Activated naive CD8-positive, alpha-beta T cell treated with anti-CD3 and anti-CD28 coated beads, Interleukin-2, amount 50 U/mL, for 24 hours (primary cell): ENCODE data around the gene YBX2.

Source experiments
- ATAC-seq: fragments of 150-1000 bp; cut with Tn5 transposase; one replicate; pipeline ENCODE4 v1.10.0; 2021
- DNase-seq: peaks from one replicate; pipeline ENCODE4 v3.0.0; 2021
- H3K27ac Mint-ChIP-seq: one replicate; pipeline ENCODE4 v1.8.0; 2021; ENCODE audit warnings: mild to moderate bottlenecking, mixed read lengths
- H3K27me3 Mint-ChIP-seq: one replicate; pipeline ENCODE4 v1.8.0; 2021; ENCODE audit warnings: mixed read lengths
- H3K36me3 Mint-ChIP-seq: one replicate; pipeline ENCODE4 v1.8.0; 2021; ENCODE audit warnings: low read depth, mixed read lengths
- H3K4me1 Mint-ChIP-seq: one replicate; pipeline ENCODE4 v1.8.0; 2021; ENCODE audit warnings: mixed read lengths
- H3K4me3 Mint-ChIP-seq: one replicate; pipeline ENCODE4 v1.8.0; 2021; ENCODE audit warnings: mild to moderate bottlenecking, moderate library complexity, mixed read lengths
- H3K9me3 Mint-ChIP-seq: one replicate; pipeline ENCODE4 v1.8.0; 2021; ENCODE audit warnings: mixed read lengths

The YBX2 gene

GRCh38 chr17:7314719-7315569, 20.5 kb upstream of the YBX2 start, which contains the start of gene GPS2:
Gene GPS2, minus strand, starts transcription at chr17:7315360. Its CDS starts 308 bp downstream, at chr17:7315052.
- Mint-ChIP-seq H3K36me3 (peaks cover 50% of the 10 kb centered on the region), H3K4me1 (peaks cover 53% of the 10 kb centered on the region), H3K27ac (peak within 1 kb of the TSS; percentile 90), H3K9me3 (no peaks in the 10 kb centered on the region), H3K27me3 (no peaks in the 10 kb centered on the region), H3K4me3 (peak within 1 kb of the TSS; percentile 98)
- ATAC-seq (peak; percentile 78), DNase-seq (peak; percentile 96)

DNA sequence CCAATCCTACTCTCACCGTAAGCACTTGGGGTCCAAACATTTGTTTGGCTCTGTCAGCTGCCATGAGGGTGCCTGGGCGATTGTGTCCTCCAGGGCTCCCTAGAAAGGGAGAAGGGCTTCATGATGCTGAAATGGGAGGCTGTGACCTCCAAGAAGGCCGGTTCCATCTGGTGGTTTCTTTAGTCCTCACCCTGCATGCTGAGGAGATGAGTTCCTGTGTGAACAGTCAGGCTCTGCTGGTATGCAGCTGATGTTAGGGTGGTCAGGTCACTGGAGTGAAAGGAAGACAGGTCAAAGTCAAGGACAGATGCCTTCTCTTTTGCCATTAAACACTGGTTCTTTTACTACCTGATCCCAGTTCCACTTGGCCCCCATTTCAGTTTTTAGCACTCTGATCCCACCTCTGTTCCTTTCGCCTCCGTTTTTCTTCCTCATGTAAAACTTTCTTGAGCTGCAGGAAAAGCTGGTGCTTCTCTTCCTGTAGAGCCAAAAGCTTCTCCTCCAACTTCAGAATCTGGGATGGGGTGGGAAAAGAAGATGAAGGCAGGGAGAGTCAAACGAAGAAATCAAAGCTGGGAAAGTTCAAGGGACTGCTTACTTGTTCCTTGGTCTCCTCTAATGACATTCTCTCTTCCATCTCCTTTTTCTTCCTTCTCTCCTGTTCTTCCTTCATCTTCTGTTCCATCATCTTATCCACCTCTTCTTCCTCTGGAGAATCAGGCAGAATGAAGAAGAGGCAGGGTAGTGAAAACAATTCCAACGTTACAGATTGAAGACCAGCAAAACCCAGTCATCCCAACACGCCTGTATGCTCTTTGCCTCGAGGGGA, 19.7 kb upstream of the YBX2 start:
- ATAC-seq (peak; percentile 6), DNase-seq (no peak)
- Mint-ChIP-seq H3K4me1 (peaks cover 61% of the 10 kb centered on the region), H3K4me3 (peak overlapping the region; percentile 98), H3K27me3 (no peaks in the 10 kb centered on the region), H3K27ac (peak overlapping the region; percentile 90), H3K9me3 (no peaks in the 10 kb centered on the region), H3K36me3 (peaks cover 58% of the 10 kb centered on the region)

DNA sequence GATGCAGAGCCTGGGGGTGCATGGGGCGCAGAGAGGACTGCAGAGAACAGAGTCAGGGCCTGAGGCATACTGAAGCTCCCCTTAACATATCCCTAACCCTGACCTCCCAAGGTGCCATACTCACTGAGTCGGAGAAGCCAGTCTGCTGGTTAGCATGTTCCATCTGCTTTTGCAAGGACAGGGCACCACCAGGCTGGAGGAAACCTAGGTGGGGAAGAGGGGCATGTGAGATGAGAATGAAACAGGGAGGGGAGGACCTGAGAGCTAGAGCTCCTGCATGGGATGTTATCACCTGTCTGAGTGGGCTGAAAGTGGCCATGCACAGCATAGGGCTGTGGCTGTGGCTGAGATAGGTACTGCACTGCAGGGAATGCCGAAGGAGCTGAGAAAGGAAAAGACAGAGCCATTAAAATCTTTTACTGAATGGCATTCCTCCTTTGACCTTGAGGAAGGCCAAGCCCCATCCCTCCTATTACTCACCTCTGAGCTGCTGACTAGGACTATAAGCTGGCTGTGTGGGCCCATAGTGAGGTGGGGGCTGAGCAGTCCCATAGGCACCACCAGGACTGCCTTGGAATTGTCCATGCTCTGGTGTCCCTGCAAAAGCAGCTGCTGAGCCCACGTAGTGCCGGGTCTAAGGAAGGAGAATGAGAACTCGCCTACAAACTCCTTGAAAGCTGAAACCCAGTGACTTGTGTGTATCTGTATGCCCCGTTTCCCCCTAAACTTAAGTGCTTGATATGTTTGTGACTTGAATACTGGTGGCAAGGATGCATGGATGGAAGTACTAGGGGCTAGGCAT, 18.9 kb upstream of the YBX2 start:
- H3K9me3 Mint-ChIP-seq = no peaks in the 10 kb centered on the region
- ATAC-seq (peak; percentile 15), DNase-seq (no peak)
- H3K27ac Mint-ChIP-seq = peak overlapping the region; percentile 90
- peak overlapping the region; percentile 98 for H3K4me3 Mint-ChIP-seq
- H3K4me1 Mint-ChIP-seq = peaks cover 69% of the 10 kb centered on the region
- no peaks in the 10 kb centered on the region for H3K27me3 Mint-ChIP-seq
- H3K36me3 Mint-ChIP-seq = peaks cover 66% of the 10 kb centered on the region

DNA sequence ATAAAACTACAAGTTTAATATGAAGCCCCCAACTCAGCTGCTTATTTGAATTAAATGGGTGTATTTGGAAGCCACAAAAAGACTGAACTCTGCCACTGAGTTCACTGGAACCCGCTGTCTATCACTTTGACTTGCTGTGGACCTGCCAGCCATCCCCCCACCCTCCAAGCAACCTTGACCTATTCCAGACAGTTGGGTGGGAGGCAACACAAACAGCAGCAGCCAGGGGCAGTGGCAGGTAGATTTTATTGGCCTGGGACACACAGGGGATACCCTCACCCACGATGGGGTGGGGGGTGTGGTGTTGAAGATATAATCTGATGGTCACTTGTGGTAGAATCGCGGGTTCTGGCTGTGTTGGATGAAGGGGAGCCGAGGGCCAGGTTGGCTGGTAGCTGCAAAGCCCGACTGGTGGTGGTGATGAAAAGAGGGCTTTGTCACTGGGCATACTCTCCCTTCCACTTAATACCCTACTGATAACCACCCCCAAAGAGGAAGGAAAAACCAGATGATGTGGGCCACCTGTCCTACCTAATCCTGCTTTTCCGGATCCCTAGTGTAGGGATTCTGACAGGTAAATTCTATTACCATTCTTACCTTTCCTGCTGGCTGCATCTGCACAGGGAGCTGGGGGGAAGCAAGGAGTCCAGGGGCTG, 18.1 kb upstream of the YBX2 start:
- peak overlapping the region; percentile 98 for H3K4me3 Mint-ChIP-seq
- H3K27ac Mint-ChIP-seq = peak overlapping the region; percentile 90
- H3K4me1 Mint-ChIP-seq = peaks cover 69% of the 10 kb centered on the region
- DNase-seq (no peak), ATAC-seq (no peak)
- H3K9me3 Mint-ChIP-seq = no peaks in the 10 kb centered on the region
- H3K27me3 Mint-ChIP-seq = no peaks in the 10 kb centered on the region
- peaks cover 63% of the 10 kb centered on the region for H3K36me3 Mint-ChIP-seq

GRCh38 chr17:7311110-7311705, 16.8 kb upstream of the YBX2 start:
- Mint-ChIP-seq H3K36me3 (peaks cover 65% of the 10 kb centered on the region), H3K4me1 (peaks cover 79% of the 10 kb centered on the region), H3K9me3 (no peaks in the 10 kb centered on the region), H3K27ac (peak overlapping the region; percentile 99), H3K4me3 (peak overlapping the region; percentile 98), H3K27me3 (peaks cover 5% of the 10 kb centered on the region)
- DNase-seq = no peak
- no peak for ATAC-seq

GRCh38 chr17:7309628-7310027, 15.2 kb upstream of the YBX2 start:
- peak overlapping the region; percentile 98 for H3K4me3 Mint-ChIP-seq
- no peak for ATAC-seq
- peaks cover 5% of the 10 kb centered on the region for H3K27me3 Mint-ChIP-seq
- peak overlapping the region; percentile 99 for H3K27ac Mint-ChIP-seq
- peaks cover 74% of the 10 kb centered on the region for H3K4me1 Mint-ChIP-seq
- no peak for DNase-seq
- H3K9me3 Mint-ChIP-seq = no peaks in the 10 kb centered on the region
- peaks cover 62% of the 10 kb centered on the region for H3K36me3 Mint-ChIP-seq

- H3K36me3 Mint-ChIP-seq = peaks cover 55% of the 10 kb centered on the region
- peak overlapping the region; percentile 99 for H3K27ac Mint-ChIP-seq
- ATAC-seq (peak; percentile 30), DNase-seq (peak; percentile 80)
- peak overlapping the region; percentile 98 for H3K4me3 Mint-ChIP-seq
- H3K9me3 Mint-ChIP-seq = no peaks in the 10 kb centered on the region
- peaks cover 5% of the 10 kb centered on the region for H3K27me3 Mint-ChIP-seq
- peaks cover 66% of the 10 kb centered on the region for H3K4me1 Mint-ChIP-seq
Measured at GRCh38 chr17:7308625-7309433, 14.4 kb upstream of the YBX2 start.

DNA sequence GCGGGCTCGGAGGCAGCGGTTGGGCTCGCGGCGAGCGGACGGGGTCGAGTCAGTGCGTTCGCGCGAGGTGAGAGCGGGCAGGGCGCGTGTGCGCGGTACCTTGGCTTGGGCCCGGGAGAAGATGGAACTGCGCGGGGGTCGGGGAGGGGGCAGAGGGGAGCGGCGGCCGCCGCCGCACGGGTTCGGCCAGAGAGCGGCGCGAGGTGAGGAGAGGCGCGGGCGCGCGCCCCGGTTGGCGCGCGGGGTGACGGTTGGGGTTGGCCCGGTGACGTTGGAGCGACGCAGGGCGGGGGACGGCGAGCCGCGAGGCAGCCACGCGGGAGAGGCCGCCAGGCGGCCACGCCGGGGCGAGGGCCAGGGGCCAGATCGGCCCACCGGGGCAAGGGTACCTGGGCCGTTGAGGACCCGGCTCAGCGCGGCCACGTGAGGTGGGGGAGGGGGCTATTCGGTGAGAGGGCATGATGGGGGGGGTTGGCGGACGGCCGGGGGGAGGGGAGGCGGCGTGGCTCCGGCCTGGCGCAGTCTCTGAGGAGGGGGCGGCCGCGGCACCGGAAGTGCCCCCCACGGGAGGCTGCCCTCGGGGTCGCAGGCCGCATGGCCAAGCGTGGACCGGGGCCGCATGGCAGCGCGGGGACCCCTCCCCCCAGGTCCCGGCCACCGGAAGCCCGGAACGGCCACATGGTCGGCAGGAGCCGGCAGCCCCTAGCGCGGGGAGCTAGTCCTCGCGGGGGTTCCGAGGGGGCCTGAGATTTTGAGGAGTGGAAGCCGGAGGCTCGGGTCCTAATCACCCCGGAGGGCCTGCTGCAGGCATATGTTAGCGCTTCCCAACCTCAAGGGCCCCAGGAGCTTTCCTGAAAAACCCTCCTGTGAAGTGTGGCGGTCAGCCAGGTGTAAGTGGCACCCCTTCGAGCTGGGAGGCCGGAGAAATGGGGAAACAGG, 13.5 kb upstream of the YBX2 start:
- H3K27ac Mint-ChIP-seq = peak overlapping the region; percentile 99
- H3K4me1 Mint-ChIP-seq = peaks cover 58% of the 10 kb centered on the region
- H3K36me3 Mint-ChIP-seq = peaks cover 49% of the 10 kb centered on the region
- H3K4me3 Mint-ChIP-seq = peak overlapping the region; percentile 98
- no peaks in the 10 kb centered on the region for H3K9me3 Mint-ChIP-seq
- DNase-seq (peak; percentile 60), ATAC-seq (no peak)
- H3K27me3 Mint-ChIP-seq = peaks cover 5% of the 10 kb centered on the region

DNA sequence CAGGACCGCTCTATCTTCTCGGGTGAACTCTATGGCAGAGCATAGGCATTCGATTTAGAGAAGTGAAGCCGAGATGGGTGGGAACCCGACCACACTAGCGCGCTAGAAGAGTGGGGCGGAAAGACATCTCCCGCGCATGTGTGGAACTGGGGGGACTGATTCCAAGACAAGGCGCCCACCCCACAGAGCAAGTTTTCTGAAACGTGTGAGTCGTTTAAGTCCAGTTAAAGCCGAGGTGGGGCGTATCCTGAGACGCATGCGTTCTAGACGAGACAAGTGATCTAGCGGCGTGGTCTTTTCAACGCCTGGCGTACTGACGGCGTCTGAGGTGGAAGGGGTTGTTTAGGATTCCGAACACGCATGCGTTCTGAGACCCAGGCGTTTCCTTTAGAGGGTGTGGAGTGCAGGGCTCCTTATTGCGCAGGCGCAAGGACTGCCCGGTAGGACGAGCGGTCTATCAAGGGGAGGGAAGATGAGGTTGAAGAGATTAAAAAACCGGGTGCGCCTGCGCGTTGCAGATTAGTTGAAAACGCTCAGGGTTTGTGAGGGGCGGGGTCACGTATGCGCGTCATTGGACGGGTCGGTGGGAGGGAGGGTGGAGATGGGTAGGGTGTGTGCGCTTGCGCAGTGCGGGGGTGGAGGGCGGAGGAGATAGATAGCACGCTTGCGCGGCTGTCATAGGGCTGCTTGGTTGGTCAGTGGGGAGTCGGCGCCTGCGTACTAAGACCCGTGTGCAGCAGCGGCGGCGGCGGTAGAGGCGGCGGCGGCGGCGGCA, 12.7 kb upstream of the YBX2 start, which contains the start of gene EIF5A:
TSS of gene EIF5A (plus strand) at position 718 of the 775 bp plus-strand sequence. CDS start 2,008 bp downstream, outside the sequence.
- H3K36me3 Mint-ChIP-seq = peaks cover 41% of the 10 kb centered on the region

DNA sequence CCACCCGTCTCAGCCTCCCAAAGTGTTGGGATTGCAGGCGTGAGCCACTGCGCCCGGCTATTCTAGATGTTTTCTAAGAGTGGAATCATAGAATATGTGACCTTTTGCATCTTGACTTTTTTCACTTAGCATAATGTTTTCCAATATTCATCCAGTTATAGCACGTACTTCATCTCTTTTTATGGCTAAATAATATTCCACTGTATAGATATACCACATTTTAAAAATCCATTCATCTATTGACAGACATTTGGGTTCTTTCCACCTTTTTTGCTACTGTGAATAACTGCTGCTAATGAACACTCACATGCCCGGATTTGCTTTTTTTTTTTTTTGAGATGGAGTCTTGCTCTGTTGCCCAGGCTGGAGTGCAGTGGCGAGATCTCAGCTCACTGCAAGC, 9.7 kb upstream of the YBX2 start:
- H3K27ac Mint-ChIP-seq = no peak overlapping the region
- no peaks in the 10 kb centered on the region for H3K9me3 Mint-ChIP-seq
- no peak overlapping the region for H3K4me3 Mint-ChIP-seq
- ATAC-seq (no peak), DNase-seq (no peak)
- peaks cover 23% of the 10 kb centered on the region for H3K4me1 Mint-ChIP-seq
- H3K27me3 Mint-ChIP-seq = peaks cover 7% of the 10 kb centered on the region
- H3K36me3 Mint-ChIP-seq = peaks cover 14% of the 10 kb centered on the region

More for the DNA sequence above, 12.7 kb upstream of the YBX2 start, which contains the start of gene EIF5A:
- H3K27ac Mint-ChIP-seq = peak within 1 kb of the TSS; percentile 99
- ATAC-seq (peak; percentile 78), DNase-seq (peak; percentile 100)
- peaks cover 5% of the 10 kb centered on the region for H3K27me3 Mint-ChIP-seq
- H3K4me1 Mint-ChIP-seq = peaks cover 50% of the 10 kb centered on the region
- no peaks in the 10 kb centered on the region for H3K9me3 Mint-ChIP-seq
- peak within 1 kb of the TSS; percentile 98 for H3K4me3 Mint-ChIP-seq

GRCh38 chr17:7296189-7296861, 1.9 kb upstream of the YBX2 start:
- ATAC-seq (peak; percentile 25), DNase-seq (peak; percentile 85)
- Mint-ChIP-seq H3K27me3 (peaks cover 30% of the 10 kb centered on the region), H3K9me3 (no peaks in the 10 kb centered on the region), H3K36me3 (no peaks in the 10 kb centered on the region), H3K4me3 (peak overlapping the region; percentile 52), H3K4me1 (peaks cover 23% of the 10 kb centered on the region), H3K27ac (no peak overlapping the region)
